Fibroblast of lung (primary cell): ENCODE measurements around the gene PLSCR4.

Experiments used
- EZH2 ChIP-seq: IDR thresholded peaks from 2 replicates; pipeline ENCODE4 v1.5.1; 2012; ENCODE audit warnings: low read length, control low read depth, mild to moderate bottlenecking; ENCODE audit errors: missing control alignments
- TF ChIP-seq, protein P1 (sequence below), 2 donors: IDR thresholded peaks in 1 of 2; conservative IDR thresholded peaks in 1 of 2; 1 replicate in 1 of 2; 2 replicates in 1 of 2; pipeline ENCODE4 v1.5.1; 2011 to 2012; ENCODE audit warnings: low read length in 2 of 2, control low read depth in 1 of 2, inconsistent platforms in 1 of 2, low read depth in 1 of 2, mild to moderate bottlenecking in 1 of 2

GRCh38 chr3:146275476-146275875 lies 24.6 kb upstream of the PLSCR4 start:
- TF ChIP-seq, protein P1, sequence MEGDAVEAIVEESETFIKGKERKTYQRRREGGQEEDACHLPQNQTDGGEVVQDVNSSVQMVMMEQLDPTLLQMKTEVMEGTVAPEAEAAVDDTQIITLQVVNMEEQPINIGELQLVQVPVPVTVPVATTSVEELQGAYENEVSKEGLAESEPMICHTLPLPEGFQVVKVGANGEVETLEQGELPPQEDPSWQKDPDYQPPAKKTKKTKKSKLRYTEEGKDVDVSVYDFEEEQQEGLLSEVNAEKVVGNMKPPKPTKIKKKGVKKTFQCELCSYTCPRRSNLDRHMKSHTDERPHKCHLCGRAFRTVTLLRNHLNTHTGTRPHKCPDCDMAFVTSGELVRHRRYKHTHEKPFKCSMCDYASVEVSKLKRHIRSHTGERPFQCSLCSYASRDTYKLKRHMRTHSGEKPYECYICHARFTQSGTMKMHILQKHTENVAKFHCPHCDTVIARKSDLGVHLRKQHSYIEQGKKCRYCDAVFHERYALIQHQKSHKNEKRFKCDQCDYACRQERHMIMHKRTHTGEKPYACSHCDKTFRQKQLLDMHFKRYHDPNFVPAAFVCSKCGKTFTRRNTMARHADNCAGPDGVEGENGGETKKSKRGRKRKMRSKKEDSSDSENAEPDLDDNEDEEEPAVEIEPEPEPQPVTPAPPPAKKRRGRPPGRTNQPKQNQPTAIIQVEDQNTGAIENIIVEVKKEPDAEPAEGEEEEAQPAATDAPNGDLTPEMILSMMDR (conservative IDR thresholded peaks at IDR 0.05 in 1 of 2, IDR thresholded peaks at IDR 0.05 in 1 of 2; ENCODE audit: low read depth in 1 of 2, low read length in 2 of 2) = no peak
- no peak for TF ChIP-seq EZH2
